AG04450 (cell line): ENCODE data around the gene LYRM1. TPM values are rescaled to one million over a fixed set of nuclear protein-coding genes. Genes with fewer than 3 reads are reported as not detected.

Experiments used
- CTCF ChIA-PET: fragments of 300-600, 350-600 bp; formaldehyde crosslinking; extraction: SDS; loops from one replicate; lab custom pipeline; 2022; ENCODE audit warnings: antibody characterized with exemption, inconsistent platforms; lab: Charles Lee
- POLR2A ChIA-PET: fragments of 350-600 bp; formaldehyde crosslinking; extraction: SDS; loops from one replicate; lab custom pipeline; 2021; ENCODE audit warnings: antibody characterized with exemption, inconsistent platforms; lab: Yijun Ruan, JAX
- DNase-seq: peaks from one replicate; pipeline ENCODE4 v3.0.0-alpha.2; 2011; ENCODE audit warnings: low read depth, low spot score
- H3K27ac ChIP-seq: one replicate; pipeline ENCODE4 v1.5.1; 2012; ENCODE audit warnings: low read depth, low read length, control low read depth
- H3K27me3 ChIP-seq: one replicate; pipeline ENCODE4 v1.6.0; 2012; ENCODE audit warnings: low read length; ENCODE audit not compliant: control insufficient read depth, insufficient read depth
- H3K4me3 ChIP-seq: 2 replicates; pipeline ENCODE4 v1.5.1; 2011; ENCODE audit warnings: mild to moderate bottlenecking, low read depth, low read length, control low read depth
- H3K9me3 ChIP-seq: 2 replicates; pipeline ENCODE4 v1.5.1; 2012; ENCODE audit warnings: low read length; ENCODE audit not compliant: control insufficient read depth, insufficient read depth
- CTCF ChIP-seq: IDR thresholded peaks from 2 replicates; pipeline ENCODE4 v1.5.1; 2011; ENCODE audit warnings: low read depth, low read length, control low read depth, inconsistent platforms
- polyA plus RNA-seq: library from polyadenylated mRNA; depleted of rRNA; stranded (reverse); fragments of >200 nt; gene quantifications from 2 replicates; pipeline ENCODE4 v1.2.3, GENCODE V29; 2011

LYRM1 gene
- polyA plus RNA-seq, 1 experiment: 41.1 TPM

- H3K9me3 ChIP-seq: no peaks in the 10 kb centered on the region
- no peak for TF ChIP-seq CTCF
Observed at GRCh38 chr16:20946015-20946629, 45.6 kb downstream of the LYRM1 start.

GRCh38 chr16:20948444-20948843 lies 47.9 kb downstream of the LYRM1 start:
- ChIA-PET POLR2A (no interaction called here), CTCF (no interaction called here)
- Histone ChIP-seq H3K9me3 (no peaks in the 10 kb centered on the region), H3K4me3 (no peak overlapping the region), H3K27ac (no peak overlapping the region), H3K27me3 (peaks cover 4% of the 10 kb centered on the region)
- TF ChIP-seq CTCF: no peak
- no peak for DNase-seq

More at GRCh38 chr16:20946015-20946629, 45.6 kb downstream of the LYRM1 start:
- Histone ChIP-seq H3K27ac (no peak overlapping the region), H3K4me3 (no peak overlapping the region), H3K27me3 (peaks cover 4% of the 10 kb centered on the region)
- ChIA-PET CTCF (no interaction called here), POLR2A (no interaction called here)
- no peak for DNase-seq

GRCh38 chr16:20949660-20950059 lies 49.1 kb downstream of the LYRM1 start:
- ChIA-PET CTCF (no interaction called here), POLR2A (no interaction called here)
- no peak for DNase-seq
- H3K4me3 ChIP-seq: no peak overlapping the region
- no peak for TF ChIP-seq CTCF
- peaks cover 4% of the 10 kb centered on the region for H3K27me3 ChIP-seq
- H3K27ac ChIP-seq: no peak overlapping the region
- H3K9me3 ChIP-seq: no peaks in the 10 kb centered on the region

GRCh38 chr16:20950294-20950693 lies 49.7 kb downstream of the LYRM1 start:
- Histone ChIP-seq H3K9me3 (no peaks in the 10 kb centered on the region), H3K27me3 (peaks cover 4% of the 10 kb centered on the region), H3K27ac (no peak overlapping the region), H3K4me3 (no peak overlapping the region)
- no peak for TF ChIP-seq CTCF
- POLR2A ChIA-PET: no interaction called here
- CTCF ChIA-PET: no interaction called here
- DNase-seq: no peak

- no peak for TF ChIP-seq CTCF
- CTCF ChIA-PET: interaction anchor here (0.5 kb wide), 1 partner anchor 38 kb away, joined by 7 read pairs; no protein-coding TSS in a partner anchor
- Histone ChIP-seq H3K27ac (no peak overlapping the region), H3K27me3 (peaks cover 4% of the 10 kb centered on the region), H3K9me3 (no peaks in the 10 kb centered on the region), H3K4me3 (no peak overlapping the region)
- POLR2A ChIA-PET: interaction anchor here (0.7 kb wide), 1 partner anchor 62 kb away, joined by 5 read pairs; no protein-coding TSS in a partner anchor
- no peak for DNase-seq
Observed at GRCh38 chr16:20952139-20952920, 51.8 kb downstream of the LYRM1 start.
